ENCODE measurements around the gene ORM2.

GRCh38 chr9:114370968-114371320 is 41.3 kb downstream of the ORM2 start:
- no peak for TF ChIP-seq CTCF (IDR thresholded peaks at IDR 0.05)
- no peak for TF ChIP-seq POLR2A (IDR thresholded peaks at IDR 0.05)
